ENCODE results near the gene CAPZA2. TPM values are rescaled to one million over a fixed set of nuclear protein-coding genes. Genes with fewer than 3 reads are reported as not detected.

The CAPZA2 gene
- total and polyA plus RNA-seq, 10 of the 15 experiments (the other 5 are each of a cell fraction or from before 2014, with no cell fraction given): 50.0 to 379 (median 117) TPM

GRCh38 chr7:116938678-116939077 is 76.3 kb downstream of the CAPZA2 start (continued):
- TF ChIP-seq ZNF592 (IDR thresholded peaks at IDR 0.05) (no peak), POLR2AphosphoS2 (IDR thresholded peaks at IDR 0.05; ENCODE audit: low read depth, low read length) (no peak), CBX3 (IDR thresholded peaks at IDR 0.05; ENCODE audit: borderline replicate concordance, low read depth) (no peak), GATAD2B (conservative IDR thresholded peaks at IDR 0.05; ENCODE audit: low read depth) (no peak), RAD21 (IDR thresholded peaks at IDR 0.05; ENCODE audit: insufficient read depth, low read depth, low read length) (no peak), USF2 (IDR thresholded peaks at IDR 0.05; ENCODE audit: borderline replicate concordance, low read depth, low read length) (no peak), TAF1 (IDR thresholded peaks at IDR 0.05; ENCODE audit: borderline replicate concordance, low read depth, low read length) (no peak), CHD4 (IDR thresholded peaks at IDR 0.05) (no peak), SMAD5 (IDR thresholded peaks at IDR 0.05; ENCODE audit: low read depth) (no peak), JUNB (IDR thresholded peaks at IDR 0.05) (peak; percentile 85), RUNX3 (IDR thresholded peaks at IDR 0.05; ENCODE audit: low read length) (peak; percentile 78), ZNF622 (IDR thresholded peaks at IDR 0.05) (no peak), EP300 (IDR thresholded peaks at IDR 0.05; ENCODE audit: borderline replicate concordance in 1 of 2, control insufficient read depth in 1 of 2, low read depth in 2 of 2, low read length in 2 of 2) (no peak), NRF1 (conservative IDR thresholded peaks at IDR 0.05; ENCODE audit: low read depth, low read length) (no peak), SUZ12 (IDR thresholded peaks at IDR 0.05; ENCODE audit: unreplicated experiment) (no peak), SMC3 (IDR thresholded peaks at IDR 0.05; ENCODE audit: borderline replicate concordance, low read length) (no peak), ATF3 (IDR thresholded peaks at IDR 0.05; ENCODE audit: borderline replicate concordance, extremely low read depth, low read depth, low read length) (no peak)

All from GM12878 (cell line).